Esophagus squamous epithelium (tissue), 4 donors: ENCODE results near the gene LRRC8E.

ENCODE experiments used
- CTCF ChIP-seq, 6 experiments: fragments of 450-650 bp in 4 of 6; fragments of 200-600 bp in 2 of 6; sonication (generic) in 2 of 6; IDR thresholded peaks; one replicate each; pipeline ENCODE4 v1.5.1; 2016 to 2019; ENCODE audit warnings: antibody characterized with exemption in 6 of 6, mild to moderate bottlenecking in 4 of 6, moderate library complexity in 4 of 6
- POLR2A ChIP-seq, 4 donors: fragments of 450-650 bp; IDR thresholded peaks; one replicate each; pipeline ENCODE4 v1.6.1; 2017; ENCODE audit warnings: antibody characterized with exemption in 4 of 4, mild to moderate bottlenecking in 4 of 4, moderate library complexity in 3 of 4

DNA sequence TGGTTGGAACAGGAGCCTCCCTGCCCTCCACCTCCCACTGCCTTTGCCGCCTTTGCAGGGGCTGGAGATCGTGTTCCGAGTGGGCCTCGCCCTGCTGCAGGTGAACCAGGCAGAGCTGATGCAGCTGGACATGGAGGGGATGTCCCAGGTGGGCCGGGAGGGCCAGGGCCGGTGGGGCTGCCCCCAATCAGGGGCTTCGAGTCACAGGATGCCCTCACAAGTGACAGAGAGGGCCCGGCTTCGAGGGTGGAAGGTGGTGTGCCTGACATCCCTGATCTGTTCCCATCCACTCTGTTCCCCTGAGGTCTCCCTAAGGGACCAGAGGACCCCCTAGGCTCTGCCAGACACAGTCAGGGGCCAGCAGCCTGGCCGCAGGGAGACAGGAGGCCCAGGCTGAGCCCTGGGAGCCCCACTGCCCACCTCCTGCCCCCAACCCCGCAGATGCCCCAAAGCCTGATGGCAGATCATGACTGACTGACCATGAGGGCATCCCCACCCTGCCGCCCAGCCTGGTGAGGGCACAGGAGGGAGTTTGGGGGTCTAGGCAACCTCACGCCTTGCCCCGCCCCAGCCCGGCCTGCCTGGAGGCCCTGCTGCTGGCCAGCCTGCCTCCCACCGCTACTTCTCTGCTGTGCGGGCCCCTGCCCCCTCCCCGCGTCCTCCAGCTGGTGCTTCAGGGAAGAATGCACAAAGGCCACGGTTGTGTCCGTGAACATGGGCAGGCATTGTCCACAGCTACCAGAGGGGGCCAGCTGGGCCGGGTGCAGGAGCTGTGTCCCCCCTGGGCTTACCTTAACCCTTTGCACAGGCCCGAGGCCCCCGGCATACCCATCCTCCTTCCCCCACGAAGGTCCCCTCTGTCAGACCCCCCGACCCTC, 36.4 kb upstream of the LRRC8E start:
- no peak for TF ChIP-seq CTCF (IDR thresholded peaks at IDR 0.05)
- no peak for TF ChIP-seq POLR2A (IDR thresholded peaks at IDR 0.05)
